Activated naive CD4-positive, alpha-beta T cell treated with anti-CD3 and anti-CD28 coated beads, Interleukin-2, amount 50 U/mL, for 72 hours (primary cell): ENCODE data around the gene PPP4R3A. TPM values are rescaled to one million over a fixed set of nuclear protein-coding genes. Genes with fewer than 3 reads are reported as not detected.
"Not testable (repeated sequence)": the region's sequence is repeated elsewhere in the genome, so short reads cannot be mapped to it uniquely, and the experiment has no call there.

ENCODE experiments used
- ATAC-seq, 2 donors: fragments of 150-1000 bp; cut with Tn5 transposase; 2 replicates each; pipeline ENCODE4 v1.10.0; 2021; ENCODE audit warnings: mild to moderate bottlenecking in 2 of 2, moderate library complexity in 2 of 2
- DNase-seq, 2 donors: peaks; one replicate each; pipeline ENCODE4 v3.0.0; 2021 to 2022; ENCODE audit warnings: low spot score in 2 of 2
- H3K27ac Mint-ChIP-seq, 2 donors: one replicate each; pipeline ENCODE4 v1.8.0; 2022; ENCODE audit warnings: mild to moderate bottlenecking in 2 of 2, mixed read lengths in 2 of 2
- H3K36me3 Mint-ChIP-seq, 2 donors: one replicate each; pipeline ENCODE4 v1.8.0; 2022; ENCODE audit warnings: mixed read lengths in 2 of 2
- H3K9me3 Mint-ChIP-seq, 2 donors: one replicate each; pipeline ENCODE4 v1.8.0; 2022; ENCODE audit warnings: mixed read lengths in 2 of 2
- total RNA-seq, 2 donors: library from RNA; stranded (reverse); gene quantifications; one replicate each; pipeline ENCODE4 v1.2.3, GENCODE V29; 2022

PPP4R3A gene
- total RNA-seq, 2 donors from 2014 or later = 103 to 138 TPM

DNA sequence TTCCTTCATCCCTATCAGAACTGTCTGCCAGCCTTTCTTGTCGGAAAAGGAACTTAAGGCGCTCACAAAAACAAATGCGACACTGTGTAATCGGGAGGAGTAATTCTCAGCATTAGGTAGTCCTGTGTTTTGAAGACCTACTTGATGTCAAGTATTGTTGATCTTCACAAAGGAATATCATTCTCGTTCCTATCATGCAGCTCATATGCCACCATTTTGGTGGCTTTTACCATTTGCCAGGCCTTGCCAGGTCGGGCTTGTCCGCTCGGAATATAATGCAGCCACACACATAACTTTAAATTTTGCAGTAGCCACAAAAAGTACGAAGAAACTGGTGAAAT, 903 bp upstream of the PPP4R3A start:
- peak overlapping the region; percentile 95 to 99 for H3K27ac Mint-ChIP-seq
- ATAC-seq (no peak), DNase-seq (no peak)

DNA sequence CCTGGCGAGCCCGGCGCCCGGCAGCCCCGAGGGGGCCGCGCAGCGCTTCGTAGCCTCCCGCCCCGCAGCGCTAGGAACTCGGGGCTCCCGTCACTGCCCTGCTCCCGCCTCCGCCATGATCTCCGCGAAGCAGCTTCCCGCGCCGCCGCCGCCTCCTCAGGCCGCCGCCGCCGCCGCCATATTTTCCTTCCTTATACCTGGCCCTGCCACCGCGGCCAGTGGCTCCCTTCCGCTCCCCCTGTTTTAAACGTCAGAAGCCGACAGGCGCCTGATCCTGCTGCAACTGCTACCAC, 286 bp downstream of the PPP4R3A start:
- ATAC-seq (peak; percentile 41 to 43), DNase-seq (no peak)
- Mint-ChIP-seq H3K27ac (peak overlapping the region; percentile 99 to 100), H3K36me3 (peaks cover 19 to 41% of the 10 kb centered on the region in 2 donors), H3K9me3 (no peaks in the 10 kb centered on the region)

More for the DNA sequence above, 903 bp upstream of the PPP4R3A start:
- no peaks in the 10 kb centered on the region for H3K9me3 Mint-ChIP-seq
- peaks cover 19 to 30% of the 10 kb centered on the region in 2 donors for H3K36me3 Mint-ChIP-seq

DNA sequence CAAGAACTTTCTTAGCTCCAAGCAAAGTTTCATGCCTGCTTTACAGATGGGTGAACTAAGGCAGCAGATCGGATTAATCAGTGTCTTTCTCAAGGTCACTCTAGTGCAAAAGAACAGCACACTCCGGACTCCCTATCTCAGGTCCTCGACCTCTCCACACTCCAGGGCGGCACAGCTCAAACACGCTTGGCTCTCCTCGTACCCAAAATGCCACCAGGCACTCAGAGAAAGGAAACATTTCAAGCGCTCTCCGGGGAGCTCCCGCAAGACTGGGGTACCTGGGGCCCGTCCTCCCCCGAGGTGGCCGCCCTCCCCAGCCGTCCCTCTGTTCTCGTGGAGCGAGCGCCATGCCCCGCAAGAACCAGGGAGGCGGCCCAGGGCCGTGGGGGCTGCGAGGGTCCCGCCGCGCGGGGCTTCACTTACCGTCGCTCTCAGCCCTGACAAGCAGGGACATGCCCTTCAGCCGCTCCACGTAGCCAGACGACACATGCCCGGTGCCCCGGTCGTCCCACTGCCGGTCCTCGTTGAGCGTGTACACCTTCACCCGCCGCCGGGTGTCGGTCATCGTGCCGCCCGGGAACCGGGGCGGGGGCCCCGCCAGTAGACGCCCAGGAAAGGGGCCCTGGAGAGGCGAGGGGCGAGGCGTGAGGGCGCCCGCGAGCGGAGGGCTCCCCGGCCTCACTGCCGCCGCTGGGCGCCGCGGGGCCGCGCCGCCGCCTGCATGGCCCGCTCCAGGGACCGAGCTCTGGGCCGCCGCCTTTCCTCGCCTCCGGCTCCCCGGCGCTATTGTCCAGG, 830 bp downstream of the PPP4R3A start:
- peak in 1 of 2 donors; percentile 6 for ATAC-seq

DNA sequence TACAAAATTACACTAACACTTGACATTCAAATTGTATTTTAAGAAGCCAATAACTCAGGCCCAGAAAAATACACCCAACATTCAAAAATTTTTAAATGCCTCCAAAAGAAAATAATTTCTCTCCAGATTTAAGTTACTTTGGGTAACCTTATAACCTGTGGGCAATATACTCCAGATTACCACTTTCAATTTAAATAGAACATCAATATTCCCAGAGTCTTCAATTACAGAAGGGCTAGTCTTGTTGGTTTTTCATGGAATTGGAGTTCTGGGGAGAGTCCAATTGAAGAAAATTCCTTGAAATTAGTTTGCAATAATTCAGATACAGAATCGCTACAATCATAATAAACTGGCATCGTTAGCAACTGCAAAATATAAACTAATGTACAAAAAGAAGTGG, 2.0 kb downstream of the PPP4R3A start:
- DNase-seq = no peak
- H3K27ac Mint-ChIP-seq = peak overlapping the region; percentile 96 to 99
- ATAC-seq = no peak
- peaks cover 19 to 54% of the 10 kb centered on the region in 2 donors for H3K36me3 Mint-ChIP-seq
- no peaks in the 10 kb centered on the region for H3K9me3 Mint-ChIP-seq

More for the DNA sequence above, 830 bp downstream of the PPP4R3A start:
- Mint-ChIP-seq H3K36me3 (peaks cover 19 to 46% of the 10 kb centered on the region in 2 donors), H3K27ac (peak overlapping the region; percentile 96 to 99), H3K9me3 (no peaks in the 10 kb centered on the region)
- DNase-seq = peak; percentile 46 to 74

DNA sequence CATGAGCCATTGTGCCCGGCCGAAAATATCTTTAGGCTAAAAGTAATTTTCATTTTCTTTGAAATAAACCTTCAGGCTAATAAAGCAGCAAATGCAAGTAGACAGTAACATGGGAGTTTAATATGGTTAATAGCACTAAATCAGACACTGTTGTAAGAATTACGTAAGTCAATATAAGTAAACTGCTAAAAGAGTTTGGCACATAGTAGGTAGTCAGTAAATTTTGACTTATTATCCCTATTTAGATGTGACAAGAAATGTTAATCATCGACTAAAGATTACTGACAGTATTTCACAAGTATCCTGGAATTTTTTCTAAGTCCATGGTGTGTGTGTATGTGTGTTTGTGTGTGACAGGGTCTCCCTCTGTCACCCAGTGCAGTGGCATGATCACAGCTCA, 3.9 kb downstream of the PPP4R3A start:
- H3K27ac Mint-ChIP-seq = peak overlapping the region in 1 of 2 donors; percentile 77
- H3K36me3 Mint-ChIP-seq = peaks cover 19 to 68% of the 10 kb centered on the region in 2 donors
- ATAC-seq = no peak
- DNase-seq = no peak
- H3K9me3 Mint-ChIP-seq = no peaks in the 10 kb centered on the region

DNA sequence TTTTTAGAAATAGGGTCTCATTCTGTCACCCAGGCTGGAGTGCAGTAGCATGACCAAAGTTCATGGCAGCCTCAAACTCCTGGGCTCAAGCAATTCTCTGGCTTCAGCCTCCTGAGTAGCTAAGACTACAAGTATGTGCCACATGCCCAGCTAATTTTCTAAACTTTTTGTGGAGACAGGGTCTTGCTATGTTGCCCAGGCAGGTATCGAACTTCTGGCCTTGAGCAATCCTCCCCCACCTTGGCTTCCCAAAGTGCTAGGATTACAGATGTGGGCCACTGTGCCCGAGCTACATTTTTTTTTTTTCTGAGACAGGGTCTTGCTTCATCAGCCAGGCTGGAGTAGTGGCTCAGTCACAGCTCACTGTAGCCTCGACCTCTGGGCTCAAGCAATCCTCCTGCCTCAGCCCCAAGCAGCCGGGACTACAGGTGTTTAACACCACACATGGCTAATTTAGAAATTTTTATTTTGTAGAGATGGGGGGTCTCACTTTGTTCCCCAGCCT, 7.1 kb downstream of the PPP4R3A start:
- DNase-seq = no peak
- ATAC-seq = no peak
- peaks cover 1 to 62% of the 10 kb centered on the region in 2 donors for H3K36me3 Mint-ChIP-seq
- no peak overlapping the region for H3K27ac Mint-ChIP-seq
- H3K9me3 Mint-ChIP-seq = no peaks in the 10 kb centered on the region

DNA sequence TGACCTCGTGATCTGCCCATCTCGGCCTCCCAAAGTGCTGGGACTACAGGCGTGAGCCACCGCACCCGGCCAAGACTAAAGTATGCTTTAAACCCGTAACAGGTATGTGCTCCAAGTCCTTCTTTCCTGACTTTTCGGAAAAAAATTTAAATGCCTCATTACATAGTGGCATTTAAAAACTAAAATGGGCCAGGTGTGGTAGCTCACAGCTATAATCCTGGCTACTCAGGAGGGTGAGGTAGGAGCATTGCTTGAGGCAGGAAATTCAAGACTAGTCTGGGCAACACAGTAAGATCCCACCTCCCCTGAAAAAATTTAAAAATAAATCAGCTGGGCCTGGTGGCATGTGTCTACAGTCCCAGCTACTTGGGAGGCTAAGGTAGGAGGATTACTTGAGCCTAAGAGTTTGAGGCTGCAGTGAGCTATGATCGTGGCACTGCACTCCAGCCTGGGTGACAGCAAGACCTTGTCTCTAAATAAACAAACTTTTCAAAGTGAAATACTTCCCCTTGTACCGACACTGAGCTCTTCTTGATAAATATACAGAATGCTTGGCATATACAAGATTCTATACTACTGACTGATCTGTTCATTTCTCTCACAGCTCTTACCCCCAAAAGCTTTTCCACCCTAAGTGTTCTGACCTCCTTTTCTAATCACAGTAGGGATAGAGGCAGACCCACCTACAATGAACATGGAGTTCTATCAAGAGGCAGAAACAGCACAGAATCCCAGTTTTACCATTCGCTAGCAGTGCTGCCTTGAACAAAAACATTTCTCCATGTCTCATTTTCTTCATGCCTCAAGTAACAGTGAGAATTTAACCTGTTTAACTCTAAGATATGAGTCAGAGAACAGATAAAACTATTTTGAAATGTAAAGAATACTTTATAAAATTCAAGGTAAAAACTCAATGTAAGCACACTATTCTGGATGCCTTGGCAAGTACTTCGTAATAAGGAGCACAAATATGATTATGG, 7.9 kb downstream of the PPP4R3A start:
- peaks cover 0 to 62% of the 10 kb centered on the region in 2 donors for H3K36me3 Mint-ChIP-seq
- no peak for ATAC-seq
- H3K9me3 Mint-ChIP-seq = no peaks in the 10 kb centered on the region
- no peak for DNase-seq
- peak overlapping the region in 1 of 2 donors; percentile 30 for H3K27ac Mint-ChIP-seq

DNA sequence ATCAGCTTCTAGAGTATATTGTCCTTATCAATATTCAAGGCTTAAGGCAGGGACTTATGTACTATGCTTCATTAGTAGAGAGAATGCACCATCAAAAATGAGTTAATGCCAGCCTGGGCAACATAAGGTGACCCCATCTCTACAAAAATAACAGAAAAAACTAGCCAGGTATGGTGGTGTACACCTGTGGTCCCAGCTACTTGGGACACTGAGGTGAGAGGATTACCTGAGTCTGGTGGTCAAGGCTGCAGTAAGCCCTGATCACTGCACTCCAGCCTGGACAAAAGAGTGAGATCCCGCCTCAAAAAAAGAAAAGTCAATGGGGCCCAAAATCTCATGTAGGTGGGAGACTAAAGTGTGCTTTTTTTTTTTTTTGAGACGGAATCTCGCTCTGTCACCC, 8.8 kb downstream of the PPP4R3A start:
- no peaks in the 10 kb centered on the region for H3K9me3 Mint-ChIP-seq
- H3K27ac Mint-ChIP-seq = no peak overlapping the region
- DNase-seq (no peak), ATAC-seq (no peak)
- peaks cover 0 to 55% of the 10 kb centered on the region in 2 donors for H3K36me3 Mint-ChIP-seq

DNA sequence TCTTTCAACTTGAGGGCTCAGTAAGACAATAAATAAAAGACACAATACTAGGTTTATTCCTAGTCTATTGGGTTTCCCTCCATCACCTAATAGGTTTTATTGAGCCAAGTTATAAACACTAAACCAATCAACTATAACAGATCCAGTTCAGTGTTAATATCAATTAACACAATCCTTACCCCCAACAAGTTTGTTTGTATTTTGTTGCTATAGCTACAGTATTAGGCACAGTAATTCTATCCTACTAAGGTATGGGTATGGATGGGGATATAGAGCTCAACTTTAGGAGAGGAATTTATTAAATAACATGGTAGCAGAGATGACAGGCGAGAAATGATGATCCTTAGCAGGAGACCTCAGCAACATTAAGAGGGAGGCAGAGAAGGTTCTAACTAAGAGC, 13.3 kb downstream of the PPP4R3A start:
- ATAC-seq (no peak), DNase-seq (no peak)
- no peaks in the 10 kb centered on the region for H3K9me3 Mint-ChIP-seq
- H3K36me3 Mint-ChIP-seq = peaks cover 0 to 18% of the 10 kb centered on the region in 2 donors
- peak overlapping the region in 1 of 2 donors; percentile 36 for H3K27ac Mint-ChIP-seq

DNA sequence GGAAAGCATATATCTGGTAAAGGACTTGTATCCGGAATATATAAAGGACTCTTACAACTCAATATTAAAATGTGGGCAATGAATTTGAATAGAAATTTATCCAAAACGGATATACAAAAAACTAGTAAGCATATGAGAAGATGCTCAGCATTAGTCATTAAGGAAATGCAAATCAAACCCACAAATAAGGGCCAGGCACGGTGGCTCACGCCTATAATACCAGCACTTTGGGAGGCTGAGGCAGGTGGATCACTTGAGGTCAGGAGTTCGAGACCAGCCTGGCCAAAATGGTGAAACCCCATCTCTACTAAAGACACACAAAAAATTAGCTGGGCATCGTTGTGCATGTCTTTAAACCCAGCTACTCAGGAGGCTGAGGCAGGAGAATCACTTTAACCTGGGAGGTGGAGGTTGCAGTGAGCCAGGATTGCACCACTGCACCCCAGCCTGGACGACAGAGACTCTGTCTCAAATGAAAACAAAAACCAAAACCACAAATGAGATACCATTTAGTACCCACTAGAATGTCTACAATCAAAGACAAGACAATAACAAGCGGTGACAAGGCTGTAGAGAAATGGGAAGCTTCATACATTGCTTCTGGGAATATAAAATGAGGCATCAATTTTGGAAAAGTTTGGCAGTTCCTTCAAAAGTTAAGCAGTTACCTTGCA, 15.6 kb downstream of the PPP4R3A start:
- H3K36me3 Mint-ChIP-seq = peaks cover 0 to 11% of the 10 kb centered on the region in 2 donors
- DNase-seq, H3K9me3 Mint-ChIP-seq: not testable (repeated sequence)
- ATAC-seq = peak; percentile 73 to 87
- H3K27ac Mint-ChIP-seq = peak overlapping the region; percentile 60 to 79

DNA sequence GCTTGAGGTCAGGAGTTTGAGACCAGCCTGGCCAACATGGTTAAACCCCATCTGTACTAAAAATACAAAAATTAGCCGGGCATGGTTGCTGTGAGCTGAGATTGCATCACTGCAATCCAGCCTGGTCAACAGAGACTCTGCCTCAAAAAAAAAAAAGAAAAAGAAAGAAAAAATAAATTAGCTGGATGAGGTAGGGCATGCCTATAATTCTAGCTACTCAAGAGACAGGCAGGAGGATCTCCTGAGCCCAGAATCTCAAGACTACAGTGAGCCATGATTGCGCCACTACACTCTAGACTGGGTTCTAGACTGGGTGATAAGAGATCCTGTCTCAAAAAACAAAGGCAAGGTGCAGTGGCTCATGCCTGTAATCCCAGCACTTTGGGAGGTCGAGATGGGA, 16.9 kb downstream of the PPP4R3A start:
- ATAC-seq = no peak
- H3K36me3 Mint-ChIP-seq = peaks cover 0 to 9% of the 10 kb centered on the region in 2 donors

DNA sequence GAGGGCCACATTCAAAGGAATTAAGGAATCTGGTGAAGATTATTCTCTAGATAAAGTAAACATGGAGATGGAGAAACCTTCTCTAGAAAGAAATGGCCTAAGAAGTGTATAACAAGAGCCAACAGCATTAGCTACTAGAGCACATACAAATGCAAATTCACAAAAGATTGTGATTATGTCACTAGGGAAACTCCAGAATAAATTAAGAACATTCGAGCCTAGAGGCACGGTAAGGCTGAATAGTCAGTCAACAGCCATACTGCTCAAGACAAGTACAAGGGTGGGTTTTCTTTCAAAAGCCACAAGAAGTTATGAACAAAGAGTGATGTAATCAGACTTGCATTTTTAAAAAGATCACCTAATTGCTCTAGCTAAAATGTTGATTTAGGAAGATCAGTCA, 25.4 kb downstream of the PPP4R3A start:
- peak overlapping the region; percentile 58 to 73 for H3K27ac Mint-ChIP-seq
- ATAC-seq (no peak), DNase-seq (no peak)
- H3K9me3 Mint-ChIP-seq = no peaks in the 10 kb centered on the region
- peaks cover 33 to 60% of the 10 kb centered on the region in 2 donors for H3K36me3 Mint-ChIP-seq

More for the DNA sequence above, 16.9 kb downstream of the PPP4R3A start:
- no peaks in the 10 kb centered on the region for H3K9me3 Mint-ChIP-seq
- no peak for DNase-seq
- H3K27ac Mint-ChIP-seq = peak overlapping the region in 1 of 2 donors; percentile 29

DNA sequence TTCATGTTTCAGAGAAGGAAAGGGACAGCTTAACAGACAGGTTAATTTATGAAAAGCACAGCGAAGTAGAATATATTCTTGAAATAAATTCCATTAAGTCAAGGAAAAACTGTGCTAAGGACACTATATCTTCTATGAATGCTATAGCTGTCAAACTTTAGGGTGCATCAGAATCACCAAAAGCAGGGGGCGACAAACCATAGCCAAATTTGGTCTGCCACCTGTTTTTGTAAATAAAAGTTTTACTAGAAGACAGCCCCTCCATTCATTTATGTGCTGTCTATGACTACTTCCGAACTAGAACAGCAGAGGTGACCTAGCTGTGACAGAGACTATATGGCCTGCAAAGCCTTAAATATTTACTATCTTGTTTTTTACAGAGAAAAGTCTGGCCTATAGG, 25.9 kb downstream of the PPP4R3A start:
- peak overlapping the region in 1 of 2 donors; percentile 58 for H3K27ac Mint-ChIP-seq

DNA sequence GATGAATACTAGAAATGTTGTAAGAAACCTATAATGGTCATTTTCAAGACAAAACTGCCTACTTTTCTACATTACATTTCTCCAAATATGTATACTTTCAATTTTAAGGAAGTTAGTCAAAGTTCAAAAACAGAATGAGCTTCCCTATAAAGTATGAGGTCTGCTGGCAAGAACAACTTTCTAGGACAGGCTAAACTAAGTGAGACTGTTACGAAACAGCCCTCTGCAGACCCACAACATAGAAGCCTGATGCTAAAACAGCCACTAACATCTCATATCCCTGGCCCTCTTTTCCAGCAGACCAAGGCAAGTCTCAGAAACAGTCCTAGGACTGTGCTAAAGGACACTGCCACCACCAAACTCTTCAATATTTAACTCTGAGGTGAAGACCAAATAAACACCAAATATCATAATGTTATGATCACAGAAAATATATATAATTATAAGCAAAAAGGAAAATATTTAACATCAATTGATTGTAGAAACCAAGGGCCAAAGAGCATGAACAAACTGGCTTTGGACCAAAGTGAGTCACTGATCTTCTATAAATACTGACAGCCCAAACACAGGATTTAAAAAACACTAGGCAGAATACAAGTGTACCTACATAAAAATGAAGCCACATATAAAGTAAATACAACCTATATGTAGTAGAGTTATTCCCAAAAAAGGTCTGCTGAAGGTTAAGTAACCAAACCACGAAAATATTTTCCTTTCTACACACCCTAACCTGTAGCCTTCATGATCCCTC, 27.7 kb downstream of the PPP4R3A start:
- ATAC-seq (no peak), DNase-seq (no peak)
- H3K27ac Mint-ChIP-seq = peak overlapping the region; percentile 4 to 63
- H3K9me3 Mint-ChIP-seq = no peaks in the 10 kb centered on the region
- H3K36me3 Mint-ChIP-seq = peaks cover 43 to 61% of the 10 kb centered on the region in 2 donors

More for the DNA sequence above, 25.9 kb downstream of the PPP4R3A start:
- ATAC-seq = no peak
- DNase-seq = no peak
- H3K36me3 Mint-ChIP-seq = peaks cover 33 to 57% of the 10 kb centered on the region in 2 donors
- H3K9me3 Mint-ChIP-seq = no peaks in the 10 kb centered on the region

DNA sequence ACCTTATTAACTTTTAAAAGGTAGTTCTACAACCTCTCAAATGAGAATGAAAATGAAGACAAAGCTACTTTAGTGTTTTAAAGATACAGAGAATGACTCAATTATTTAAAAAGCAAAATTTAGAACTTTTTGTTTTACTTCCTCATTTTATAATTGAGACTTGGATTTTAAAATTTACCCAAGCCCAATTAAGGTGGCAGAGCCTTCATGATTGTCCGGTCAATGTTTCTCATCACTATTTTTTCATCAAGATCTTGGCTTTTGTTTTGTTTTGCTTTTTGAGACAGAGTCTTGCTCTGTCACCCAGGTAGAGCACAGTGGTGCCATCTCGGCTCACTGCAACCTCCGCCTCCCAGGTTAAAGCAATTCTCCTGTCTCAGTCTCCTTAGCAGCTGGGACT, 32.7 kb downstream of the PPP4R3A start:
- ATAC-seq (no peak), DNase-seq (no peak)
- H3K36me3 Mint-ChIP-seq = peaks cover 34 to 54% of the 10 kb centered on the region in 2 donors
- H3K9me3 Mint-ChIP-seq = no peaks in the 10 kb centered on the region
- peak overlapping the region in 1 of 2 donors; percentile 56 for H3K27ac Mint-ChIP-seq

DNA sequence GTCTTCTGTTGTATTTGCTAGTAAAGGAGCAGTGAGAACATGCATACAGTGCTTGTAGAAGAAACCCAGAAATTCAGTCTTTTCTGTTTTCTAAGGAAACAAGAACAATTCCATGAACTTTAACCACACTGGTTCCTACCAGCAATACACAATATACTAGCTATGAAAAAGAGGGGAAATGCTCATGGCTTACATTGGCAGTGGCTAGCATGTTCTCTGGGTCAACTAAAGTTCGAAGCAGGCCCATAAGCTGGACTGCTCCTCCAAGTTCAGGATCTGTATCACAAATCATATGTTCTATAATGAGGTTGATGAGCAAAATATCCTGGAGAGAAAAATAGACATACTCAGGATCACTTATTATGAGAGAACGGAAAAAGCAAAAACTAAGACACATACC, 37.1 kb downstream of the PPP4R3A start:
- Mint-ChIP-seq H3K36me3 (peaks cover 17 to 58% of the 10 kb centered on the region in 2 donors), H3K9me3 (no peaks in the 10 kb centered on the region), H3K27ac (peak overlapping the region; percentile 10 to 58)
- no peak for ATAC-seq
- DNase-seq = no peak
